ENCODE data around the gene FTSJ3. TPM values are rescaled to one million over a fixed set of nuclear protein-coding genes. Genes with fewer than 3 reads are reported as not detected.

The FTSJ3 gene
- total and polyA plus RNA-seq, 9 donors, result 21.3 to 47.0 (median 34.7) TPM

DNA sequence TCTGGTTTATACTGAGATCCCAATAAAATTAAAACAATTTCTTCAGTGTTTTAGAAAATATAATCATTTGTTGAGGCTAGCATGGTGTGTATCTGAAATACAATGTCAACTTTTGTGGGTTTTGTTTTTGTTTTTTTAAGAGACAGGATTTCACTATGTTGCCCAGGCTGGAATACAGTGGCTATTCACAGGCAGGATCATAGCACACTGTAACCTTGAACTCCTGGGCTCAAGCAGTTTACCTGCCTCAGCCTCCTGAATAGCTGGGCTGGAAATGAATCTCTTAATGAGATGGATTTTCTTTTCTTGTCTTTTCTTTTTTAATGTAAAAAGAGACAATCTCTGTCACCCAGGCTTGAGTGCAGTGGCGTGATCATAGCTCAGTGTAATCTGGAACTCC lies 41.3 kb downstream of the FTSJ3 start:
- 91 to 94% (median 93%) methylated on average over 1 of the region's 1 CpG for WGBS, 3 donors
- intact Hi-C loops (cut with DNase I), result no loop called here
- Histone ChIP-seq H3K27me3 (no peaks in the 10 kb centered on the region), H3K4me1 (ENCODE audit: insufficient read depth) (peaks cover 1% of the 10 kb centered on the region), H3K4me3 (no peak overlapping the region), H3K9me3 (no peaks in the 10 kb centered on the region), H3K36me3 (no peaks in the 10 kb centered on the region), H3K27ac (no peak overlapping the region)
- TF ChIP-seq, protein P1, sequence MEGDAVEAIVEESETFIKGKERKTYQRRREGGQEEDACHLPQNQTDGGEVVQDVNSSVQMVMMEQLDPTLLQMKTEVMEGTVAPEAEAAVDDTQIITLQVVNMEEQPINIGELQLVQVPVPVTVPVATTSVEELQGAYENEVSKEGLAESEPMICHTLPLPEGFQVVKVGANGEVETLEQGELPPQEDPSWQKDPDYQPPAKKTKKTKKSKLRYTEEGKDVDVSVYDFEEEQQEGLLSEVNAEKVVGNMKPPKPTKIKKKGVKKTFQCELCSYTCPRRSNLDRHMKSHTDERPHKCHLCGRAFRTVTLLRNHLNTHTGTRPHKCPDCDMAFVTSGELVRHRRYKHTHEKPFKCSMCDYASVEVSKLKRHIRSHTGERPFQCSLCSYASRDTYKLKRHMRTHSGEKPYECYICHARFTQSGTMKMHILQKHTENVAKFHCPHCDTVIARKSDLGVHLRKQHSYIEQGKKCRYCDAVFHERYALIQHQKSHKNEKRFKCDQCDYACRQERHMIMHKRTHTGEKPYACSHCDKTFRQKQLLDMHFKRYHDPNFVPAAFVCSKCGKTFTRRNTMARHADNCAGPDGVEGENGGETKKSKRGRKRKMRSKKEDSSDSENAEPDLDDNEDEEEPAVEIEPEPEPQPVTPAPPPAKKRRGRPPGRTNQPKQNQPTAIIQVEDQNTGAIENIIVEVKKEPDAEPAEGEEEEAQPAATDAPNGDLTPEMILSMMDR (IDR thresholded peaks at IDR 0.05), result no peak
- TF ChIP-seq POLR2A (IDR thresholded peaks at IDR 0.05) (no peak), EP300 (IDR thresholded peaks at IDR 0.05) (no peak)
- DNase-seq, result no peak

DNA sequence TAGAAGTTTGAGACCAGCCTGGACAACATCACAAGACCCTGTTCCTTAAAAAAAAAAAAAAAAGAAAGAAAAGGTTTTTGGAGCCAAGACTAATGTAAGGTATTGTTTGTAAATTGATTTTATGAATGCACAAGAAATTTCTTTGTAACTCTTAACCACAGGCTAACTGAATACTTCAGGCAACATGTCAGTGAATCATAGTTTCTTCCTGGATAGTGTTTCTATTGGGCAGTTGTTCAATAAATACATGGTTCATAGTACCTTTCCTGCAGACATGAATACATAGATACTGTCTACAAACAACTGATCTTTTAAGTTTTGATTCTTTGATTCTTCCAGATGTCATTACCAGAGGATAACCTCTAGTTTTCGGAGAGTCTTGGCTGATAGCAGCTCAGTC lies 41.9 kb downstream of the FTSJ3 start:
- no peak for DNase-seq
- intact Hi-C loops (cut with DNase I), result no loop called here
- H3K36me3 ChIP-seq, result no peaks in the 10 kb centered on the region
- no peaks in the 10 kb centered on the region for H3K27me3 ChIP-seq
- 21 to 43% (median 36%) methylated on average over 1 of the region's 1 CpG for WGBS, 3 donors
- TF ChIP-seq POLR2A (IDR thresholded peaks at IDR 0.05) (no peak), EP300 (IDR thresholded peaks at IDR 0.05) (no peak)
- TF ChIP-seq, protein P1 (IDR thresholded peaks at IDR 0.05), result no peak
- H3K9me3 ChIP-seq, result no peaks in the 10 kb centered on the region
- no peak overlapping the region for H3K4me3 ChIP-seq
- H3K27ac ChIP-seq, result no peak overlapping the region
- peaks cover 1% of the 10 kb centered on the region for H3K4me1 ChIP-seq (ENCODE audit: insufficient read depth)

DNA sequence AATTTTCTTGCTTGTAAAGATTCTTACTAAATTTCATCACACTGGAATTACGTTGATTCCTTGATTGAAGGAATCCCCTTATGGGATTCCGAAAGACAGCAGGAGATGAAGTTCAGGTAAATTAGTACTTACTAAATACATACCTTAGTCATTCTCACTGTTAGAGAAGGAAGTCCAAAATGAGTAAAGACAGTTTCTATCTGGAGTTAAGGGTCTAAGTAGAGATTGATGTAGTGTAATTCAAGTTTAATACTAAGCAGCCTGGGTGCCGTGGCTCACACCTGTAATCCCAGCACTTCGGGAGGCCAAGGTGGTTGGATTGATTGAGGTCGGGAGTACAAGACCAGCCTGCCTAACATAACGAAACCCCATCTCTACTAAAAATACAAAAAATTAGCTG lies 43.9 kb downstream of the FTSJ3 start:
- Histone ChIP-seq H3K27me3 (no peaks in the 10 kb centered on the region), H3K27ac (no peak overlapping the region), H3K4me3 (no peak overlapping the region), H3K36me3 (no peaks in the 10 kb centered on the region), H3K9me3 (no peaks in the 10 kb centered on the region), H3K4me1 (ENCODE audit: insufficient read depth) (peaks cover 1% of the 10 kb centered on the region)
- WGBS, 3 donors, result 65 to 94% (median 79%) methylated on average over 6 of the region's 6 CpGs
- DNase-seq, result no peak
- intact Hi-C loops (cut with DNase I), result no loop called here
- TF ChIP-seq POLR2A (IDR thresholded peaks at IDR 0.05) (no peak), EP300 (IDR thresholded peaks at IDR 0.05) (no peak)
- TF ChIP-seq, protein P1 (IDR thresholded peaks at IDR 0.05), result no peak

DNA sequence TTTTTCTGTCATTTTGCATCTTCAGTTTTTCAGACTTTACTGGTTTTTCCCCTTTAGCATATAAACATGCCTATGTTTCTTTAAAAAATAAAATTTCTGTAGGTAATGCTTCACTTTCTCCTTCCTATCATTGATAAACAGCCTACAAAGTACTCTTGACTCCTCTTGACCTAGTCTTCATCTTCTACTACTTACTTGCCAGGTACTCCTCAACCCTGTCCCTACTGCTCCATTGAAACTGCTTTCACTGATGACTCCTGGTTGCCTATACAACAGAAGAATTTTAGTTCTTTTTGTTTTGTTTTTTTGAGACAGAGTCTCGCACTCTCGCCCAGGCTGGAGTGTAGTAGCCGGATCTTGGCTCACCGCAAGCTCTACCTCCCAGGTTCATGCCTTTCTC lies 46.5 kb downstream of the FTSJ3 start:
- intact Hi-C loops (cut with DNase I), result no loop called here
- 95 to 98% (median 97%) methylated on average over 4 of the region's 4 CpGs for WGBS, 3 donors
- Histone ChIP-seq H3K36me3 (no peaks in the 10 kb centered on the region), H3K9me3 (no peaks in the 10 kb centered on the region), H3K27ac (no peak overlapping the region), H3K27me3 (no peaks in the 10 kb centered on the region), H3K4me3 (no peak overlapping the region), H3K4me1 (ENCODE audit: insufficient read depth) (peaks cover 3% of the 10 kb centered on the region)
- TF ChIP-seq EP300 (IDR thresholded peaks at IDR 0.05) (no peak), POLR2A (IDR thresholded peaks at IDR 0.05) (no peak)
- TF ChIP-seq, protein P1 (IDR thresholded peaks at IDR 0.05), result no peak
- no peak for DNase-seq

DNA sequence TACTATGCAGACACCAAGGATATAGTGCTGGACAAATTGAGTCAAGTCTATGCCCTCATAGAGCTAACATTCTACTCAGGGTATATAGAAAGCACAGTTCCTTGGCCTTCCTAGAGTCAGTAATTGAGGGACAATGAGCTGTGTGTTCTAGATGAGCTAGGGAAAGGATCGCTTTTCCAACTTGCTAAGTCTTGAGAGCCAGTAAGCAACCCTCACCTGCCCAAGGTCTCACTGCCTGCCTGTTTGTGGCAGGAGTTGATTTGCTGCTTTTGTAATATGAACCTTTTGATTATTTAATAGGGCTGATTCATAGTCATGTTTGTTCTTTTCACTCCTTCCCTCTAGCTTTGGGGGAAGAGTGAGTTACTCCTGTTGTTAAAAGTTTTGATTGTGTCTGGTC lies 47.0 kb downstream of the FTSJ3 start:
- H3K4me3 ChIP-seq, result no peak overlapping the region
- TF ChIP-seq, protein P1 (IDR thresholded peaks at IDR 0.05), result no peak
- TF ChIP-seq POLR2A (IDR thresholded peaks at IDR 0.05) (no peak), EP300 (IDR thresholded peaks at IDR 0.05) (no peak)
- 97 to 100% (median 98%) methylated on average over 1 of the region's 1 CpG for WGBS, 3 donors
- no peak for DNase-seq
- H3K9me3 ChIP-seq, result no peaks in the 10 kb centered on the region
- no peak overlapping the region for H3K27ac ChIP-seq
- peaks cover 3% of the 10 kb centered on the region for H3K4me1 ChIP-seq (ENCODE audit: insufficient read depth)
- intact Hi-C loops (cut with DNase I), result no loop called here
- H3K27me3 ChIP-seq, result no peaks in the 10 kb centered on the region
- no peaks in the 10 kb centered on the region for H3K36me3 ChIP-seq

Measured in ovary (tissue), 9 donors.